Nephron progenitor cell (in vitro differentiated cells): Measurements from ENCODE around the gene DUOX1.

Experiments used
- DNase-seq: peaks from one replicate; pipeline ENCODE4 v3.0.0; 2021
- H3K27ac Mint-ChIP-seq: 2 replicates; pipeline ENCODE4 v1.8.0; 2021; ENCODE audit warnings: mild to moderate bottlenecking, moderate library complexity, mixed read lengths
- H3K27me3 Mint-ChIP-seq: 2 replicates; pipeline ENCODE4 v1.8.0; 2021; ENCODE audit warnings: mild to moderate bottlenecking, low read depth, mixed read lengths; ENCODE audit not compliant: poor library complexity
- H3K36me3 Mint-ChIP-seq: 2 replicates; pipeline ENCODE4 v1.8.0; 2021; ENCODE audit warnings: low read depth, mixed read lengths
- H3K4me1 Mint-ChIP-seq: 2 replicates; pipeline ENCODE4 v1.8.0; 2021; ENCODE audit warnings: mixed read lengths
- H3K4me3 Mint-ChIP-seq: 2 replicates; pipeline ENCODE4 v1.8.0; 2021; ENCODE audit warnings: mild to moderate bottlenecking, moderate library complexity, mixed read lengths
- H3K9me3 Mint-ChIP-seq: 2 replicates; pipeline ENCODE4 v1.8.0; 2021; ENCODE audit warnings: mild to moderate bottlenecking, moderate library complexity, mixed read lengths
- TF ChIP-seq, protein P1 (sequence below): fragments of 200-600 bp; sonication (generic); IDR thresholded peaks from 2 replicates; pipeline ENCODE4 v1.5.0; 2021; ENCODE audit warnings: antibody characterized with exemption

Gene DUOX1

DNA sequence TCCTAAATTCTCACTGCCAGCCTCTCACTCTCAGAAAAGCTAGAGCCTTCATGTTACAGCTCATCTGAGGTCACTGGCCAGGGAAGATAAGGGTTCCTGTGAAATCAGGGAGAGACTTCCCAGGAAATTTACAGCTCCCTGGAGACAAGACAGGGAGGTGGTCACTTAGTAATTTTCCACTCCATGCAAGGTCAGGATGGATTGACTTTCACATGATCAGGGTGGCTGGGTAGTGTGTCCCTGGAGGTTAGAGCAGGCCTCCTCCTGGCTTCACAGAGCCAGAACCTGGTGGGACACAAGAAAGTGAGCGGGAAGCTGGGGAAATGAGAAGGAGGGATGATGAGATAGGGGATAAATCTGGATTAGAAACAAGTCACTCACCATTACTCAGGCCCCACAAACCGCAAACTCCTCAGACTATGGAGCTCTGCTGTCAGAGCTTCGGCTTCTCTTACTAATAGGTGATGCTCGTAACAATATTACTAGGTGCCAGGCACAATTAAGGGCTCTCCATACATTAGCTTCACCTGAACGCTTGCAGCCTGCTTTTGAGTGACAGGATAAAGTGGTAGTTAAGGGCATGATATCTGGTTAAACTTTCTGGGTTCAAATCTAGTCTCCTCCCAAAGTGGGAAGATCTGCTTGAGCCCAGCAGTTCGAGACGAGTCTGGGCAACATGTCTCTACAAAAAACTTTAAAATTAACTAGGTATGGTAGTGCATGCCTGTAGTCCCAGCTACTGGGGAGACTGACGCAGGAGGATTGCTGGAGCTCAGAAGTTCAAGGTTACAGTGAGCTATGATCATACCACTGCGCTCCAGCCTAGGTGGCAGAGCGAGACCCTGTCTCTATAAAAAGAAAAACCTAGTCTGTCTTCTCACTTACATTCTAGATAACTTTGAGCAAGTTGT lies 40.7 kb upstream of the DUOX1 start:
- H3K27ac Mint-ChIP-seq: peak overlapping the region; percentile 89

DNA sequence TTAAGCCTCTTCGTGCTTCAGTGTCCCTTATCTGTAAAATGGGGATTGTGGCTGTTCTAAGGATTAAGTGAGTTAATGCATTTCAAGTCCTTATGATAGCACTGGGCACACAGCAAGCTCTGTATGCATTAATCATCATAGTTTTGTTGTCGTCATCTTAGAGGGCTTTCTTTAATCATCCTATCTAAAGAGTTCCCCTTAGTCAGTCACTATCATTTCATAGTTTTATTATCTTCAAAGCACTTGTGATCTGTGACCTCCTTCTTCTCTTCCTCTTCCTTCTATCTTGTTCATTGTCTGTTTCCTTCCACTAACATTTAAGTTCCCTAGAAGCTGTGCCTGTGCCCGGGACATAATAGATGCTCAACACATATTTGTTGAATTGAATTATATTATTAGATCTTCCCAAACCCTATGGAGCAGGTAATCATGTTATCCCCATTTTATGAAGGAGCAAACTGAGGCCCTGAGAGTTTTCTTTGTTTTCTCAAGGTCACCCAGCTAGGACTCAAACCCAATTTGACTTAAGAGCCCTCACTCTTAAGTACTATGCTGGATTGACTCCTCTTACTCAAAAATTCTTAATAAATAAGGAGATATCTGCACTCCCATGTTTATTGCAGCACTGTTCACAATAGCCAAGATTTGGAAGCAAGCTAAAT lies 40.0 kb upstream of the DUOX1 start:
- TF ChIP-seq, protein P1, sequence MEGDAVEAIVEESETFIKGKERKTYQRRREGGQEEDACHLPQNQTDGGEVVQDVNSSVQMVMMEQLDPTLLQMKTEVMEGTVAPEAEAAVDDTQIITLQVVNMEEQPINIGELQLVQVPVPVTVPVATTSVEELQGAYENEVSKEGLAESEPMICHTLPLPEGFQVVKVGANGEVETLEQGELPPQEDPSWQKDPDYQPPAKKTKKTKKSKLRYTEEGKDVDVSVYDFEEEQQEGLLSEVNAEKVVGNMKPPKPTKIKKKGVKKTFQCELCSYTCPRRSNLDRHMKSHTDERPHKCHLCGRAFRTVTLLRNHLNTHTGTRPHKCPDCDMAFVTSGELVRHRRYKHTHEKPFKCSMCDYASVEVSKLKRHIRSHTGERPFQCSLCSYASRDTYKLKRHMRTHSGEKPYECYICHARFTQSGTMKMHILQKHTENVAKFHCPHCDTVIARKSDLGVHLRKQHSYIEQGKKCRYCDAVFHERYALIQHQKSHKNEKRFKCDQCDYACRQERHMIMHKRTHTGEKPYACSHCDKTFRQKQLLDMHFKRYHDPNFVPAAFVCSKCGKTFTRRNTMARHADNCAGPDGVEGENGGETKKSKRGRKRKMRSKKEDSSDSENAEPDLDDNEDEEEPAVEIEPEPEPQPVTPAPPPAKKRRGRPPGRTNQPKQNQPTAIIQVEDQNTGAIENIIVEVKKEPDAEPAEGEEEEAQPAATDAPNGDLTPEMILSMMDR: no peak

More for the DNA sequence above, 40.7 kb upstream of the DUOX1 start:
- Mint-ChIP-seq H3K4me3 (no peak overlapping the region), H3K27me3 (peaks cover 68% of the 10 kb centered on the region), H3K36me3 (no peaks in the 10 kb centered on the region), H3K4me1 (peaks cover 21% of the 10 kb centered on the region), H3K9me3 (no peaks in the 10 kb centered on the region)
- TF ChIP-seq, protein P1: no peak
- DNase-seq: peak; percentile 18

DNA sequence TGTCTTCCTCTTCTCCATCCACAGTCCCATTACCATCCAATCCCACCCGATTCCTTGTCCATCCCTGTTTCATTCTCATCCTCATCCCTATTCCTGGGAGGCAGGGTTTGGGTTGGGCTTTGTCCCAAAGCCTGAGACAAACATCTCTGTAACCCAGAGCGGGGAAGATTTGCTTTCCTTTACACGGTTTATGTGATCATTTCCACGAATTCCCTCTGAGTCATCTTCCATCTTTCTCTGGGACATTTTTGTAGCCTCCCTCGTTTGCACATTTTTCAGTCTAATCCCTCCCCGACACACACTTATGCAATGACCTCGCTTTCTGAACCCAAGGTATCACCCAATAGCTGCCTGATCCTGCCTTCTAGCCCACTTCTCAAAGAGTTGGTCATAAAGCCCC lies 38.6 kb upstream of the DUOX1 start:
- no peak overlapping the region for H3K27ac Mint-ChIP-seq
- no peak overlapping the region for H3K4me3 Mint-ChIP-seq
- peaks cover 73% of the 10 kb centered on the region for H3K27me3 Mint-ChIP-seq
- no peaks in the 10 kb centered on the region for H3K36me3 Mint-ChIP-seq
- H3K4me1 Mint-ChIP-seq: peaks cover 21% of the 10 kb centered on the region
- DNase-seq: no peak
- TF ChIP-seq, protein P1: no peak
- H3K9me3 Mint-ChIP-seq: no peaks in the 10 kb centered on the region

More for the DNA sequence above, 40.0 kb upstream of the DUOX1 start:
- no peak overlapping the region for H3K4me3 Mint-ChIP-seq
- no peak overlapping the region for H3K27ac Mint-ChIP-seq
- peaks cover 68% of the 10 kb centered on the region for H3K27me3 Mint-ChIP-seq
- peaks cover 21% of the 10 kb centered on the region for H3K4me1 Mint-ChIP-seq
- H3K36me3 Mint-ChIP-seq: no peaks in the 10 kb centered on the region
- H3K9me3 Mint-ChIP-seq: no peaks in the 10 kb centered on the region
- DNase-seq: no peak

DNA sequence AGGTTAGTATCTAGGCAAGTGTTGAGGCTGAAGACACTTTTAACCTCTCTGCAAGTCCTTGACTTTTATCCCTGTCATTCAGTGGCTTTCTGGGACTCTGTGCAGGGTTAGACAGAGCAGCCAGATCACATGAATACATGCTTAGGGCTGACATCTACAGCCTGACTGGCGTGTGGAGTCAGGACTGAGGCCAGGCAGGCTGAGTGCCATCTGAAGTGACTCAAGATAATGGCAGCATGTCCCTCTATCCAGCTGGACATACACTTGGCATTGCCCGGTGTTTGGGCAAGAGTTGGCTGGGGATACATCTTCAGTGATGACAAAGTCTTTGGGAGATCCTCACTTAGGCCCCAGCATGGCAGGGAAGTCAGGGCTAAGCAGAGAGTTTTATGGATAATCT lies 38.2 kb upstream of the DUOX1 start:
- no peaks in the 10 kb centered on the region for H3K36me3 Mint-ChIP-seq
- H3K4me3 Mint-ChIP-seq: no peak overlapping the region
- H3K27ac Mint-ChIP-seq: no peak overlapping the region
- no peaks in the 10 kb centered on the region for H3K9me3 Mint-ChIP-seq
- peaks cover 73% of the 10 kb centered on the region for H3K27me3 Mint-ChIP-seq
- H3K4me1 Mint-ChIP-seq: peaks cover 21% of the 10 kb centered on the region
- TF ChIP-seq, protein P1: no peak
- no peak for DNase-seq

DNA sequence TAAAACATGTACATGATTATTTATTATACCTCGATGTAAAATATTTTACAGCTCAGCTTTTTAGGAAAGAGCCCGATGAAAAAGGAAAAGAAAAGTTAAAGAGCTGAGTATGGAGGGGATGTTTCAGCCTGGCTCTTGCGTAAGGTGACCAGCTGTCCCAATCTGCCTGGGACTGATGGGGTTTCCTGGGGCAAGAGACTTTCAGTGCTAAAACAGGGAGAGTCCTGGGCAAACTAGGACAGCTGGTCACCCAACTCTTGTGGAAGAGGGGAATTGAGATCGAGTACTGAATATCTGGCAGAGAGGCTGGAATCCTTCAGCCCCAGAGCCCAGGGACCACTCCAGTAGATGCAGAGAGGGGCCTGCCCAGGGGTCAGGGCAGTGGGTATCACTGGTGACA lies 36.8 kb upstream of the DUOX1 start:
- Mint-ChIP-seq H3K4me1 (peaks cover 19% of the 10 kb centered on the region), H3K9me3 (no peaks in the 10 kb centered on the region), H3K27ac (no peak overlapping the region), H3K4me3 (no peak overlapping the region), H3K27me3 (peaks cover 72% of the 10 kb centered on the region), H3K36me3 (no peaks in the 10 kb centered on the region)
- TF ChIP-seq, protein P1: no peak
- no peak for DNase-seq
